GM12878 (cell line): ENCODE measurements around the gene NPY5R. TPM values are rescaled to one million over a fixed set of nuclear protein-coding genes. Genes with fewer than 3 reads are reported as not detected.

ENCODE experiments used
- ATAC-seq: fragments of 200-7000 bp; cut with Tn5 transposase; 3 replicates; pipeline ENCODE4 v1.9.1; 2020; ENCODE audit warnings: mild to moderate bottlenecking, moderate library complexity
- BruUV-seq: library from RNA; stranded (reverse); fragments of 400-500 nt; replicated peaks from 2 replicates; lab custom pipeline; 2021; lab: Mats Ljungman, UMichigan
- CTCF ChIA-PET: fragments of 300-600 bp; sonication (Branson Sonifier 250); formaldehyde crosslinking; extraction: SDS; loops from one replicate; lab custom pipeline; 2021; ENCODE audit warnings: inconsistent platforms; lab: Yijun Ruan, JAX
- POLR2A ChIA-PET: fragments of 350-600 bp; formaldehyde crosslinking; extraction: SDS; loops from one replicate; lab custom pipeline; 2021; ENCODE audit warnings: inconsistent platforms; lab: Charles Lee
- RAD21 ChIA-PET: fragments of 300-600 bp; sonication (Branson Sonifier 250); formaldehyde crosslinking; loops from one replicate; lab custom pipeline; 2023; ENCODE audit warnings: antibody characterized with exemption; ENCODE audit not compliant: unreplicated experiment; lab: Charles Lee
- SMC1A ChIA-PET: fragments of 300-600 bp; sonication (Branson Sonifier 250); formaldehyde crosslinking; loops from one replicate; lab custom pipeline; 2023; ENCODE audit not compliant: unreplicated experiment, uncharacterized antibody; lab: Charles Lee
- DNase-seq: peaks from one replicate; pipeline ENCODE4 v3.0.0-alpha.2; 2011; ENCODE audit warnings: low read depth, low spot score
- FAIRE-seq: peaks from 3 replicates; lab custom pipeline; 2011; peaks lifted over from hg19 to GRCh38; lab: Jason Lieb, UNC
- H2AFZ ChIP-seq: 2 replicates; pipeline ENCODE4 v1.6.0; 2011; ENCODE audit warnings: low read depth, low read length, control low read depth; ENCODE audit not compliant: control insufficient read depth
- H3K27ac ChIP-seq: 2 replicates; pipeline ENCODE4 v1.5.1; 2011; ENCODE audit warnings: control low read depth; ENCODE audit not compliant: control insufficient read depth, insufficient read depth
- H3K27me3 ChIP-seq, 2 experiments: replicated peaks in 1 of 2; 2 replicates each; pipeline versions ENCODE4 v1.6.0 to v1.6.1; 2011; ENCODE audit warnings: low read length in 1 of 2; ENCODE audit not compliant: control insufficient read depth in 2 of 2, insufficient read depth in 2 of 2
- H3K36me3 ChIP-seq, 2 experiments: 2 replicates each; pipeline ENCODE4 v1.5.1; 2011; ENCODE audit warnings: low read length in 1 of 2; ENCODE audit not compliant: control insufficient read depth in 2 of 2, insufficient read depth in 2 of 2
- H3K4me1 ChIP-seq: 2 replicates; pipeline ENCODE4 v1.6.1; 2011; ENCODE audit warnings: mild to moderate bottlenecking, low read length, moderate library complexity, mixed read lengths; ENCODE audit not compliant: control insufficient read depth, insufficient read depth
- H3K4me2 ChIP-seq: 2 replicates; pipeline ENCODE4 v1.6.0; 2011; ENCODE audit warnings: control low read depth; ENCODE audit not compliant: control insufficient read depth, insufficient read depth
- H3K4me3 ChIP-seq: fragments of 200-600 bp; sonication (generic); 2 replicates; pipeline ENCODE4 v1.5.1; 2016
- H3K79me2 ChIP-seq: 2 replicates; pipeline ENCODE4 v1.6.0; 2011; ENCODE audit warnings: low read length; ENCODE audit not compliant: control insufficient read depth, insufficient read depth
- H3K9ac ChIP-seq: 2 replicates; pipeline ENCODE4 v1.8.0; 2011; ENCODE audit warnings: low read length, control low read depth, mixed read lengths; ENCODE audit not compliant: control insufficient read depth, insufficient read depth
- H3K9me3 ChIP-seq: replicated peaks from 3 replicates; pipeline ENCODE4 v1.5.1; 2011; ENCODE audit warnings: mild to moderate bottlenecking, low read length; ENCODE audit not compliant: control insufficient read depth, insufficient read depth
- H4K20me1 ChIP-seq: 2 replicates; pipeline ENCODE4 v1.6.0; 2011; ENCODE audit not compliant: control insufficient read depth, insufficient read depth
- ATF3 ChIP-seq: IDR thresholded peaks from 2 replicates; pipeline ENCODE4 v1.6.1; 2011; ENCODE audit warnings: low read depth, mild to moderate bottlenecking, low read length, moderate library complexity, borderline replicate concordance; ENCODE audit errors: extremely low read depth
- BACH1 ChIP-seq: fragments of 450-650 bp; IDR thresholded peaks from 2 replicates; pipeline ENCODE4 v1.6.1; 2017; ENCODE audit warnings: mild to moderate bottlenecking, borderline replicate concordance
- BRCA1 ChIP-seq: IDR thresholded peaks from 2 replicates; pipeline ENCODE4 v1.6.1; 2011; ENCODE audit warnings: low read depth, low read length, improper control_type of control experiment
- FOXM1 ChIP-seq: IDR thresholded peaks from 2 replicates; pipeline ENCODE4 v1.6.1; 2012; ENCODE audit warnings: low read depth, mild to moderate bottlenecking, inconsistent platforms, low read length, moderate library complexity
- PAX5 ChIP-seq: IDR thresholded peaks from 2 replicates; pipeline ENCODE4 v1.6.1; 2011; ENCODE audit warnings: low read depth, low read length, borderline replicate concordance
- PRDM15 ChIP-seq: fragments of 450-650 bp; formaldehyde crosslinking; IDR thresholded peaks from 2 replicates; pipeline ENCODE4 v1.4.0; 2020; ENCODE audit warnings: mild to moderate bottlenecking, moderate library complexity
- SP1 ChIP-seq: IDR thresholded peaks from one replicate; pipeline ENCODE4 v1.6.1; 2011; ENCODE audit warnings: low read depth, low read length
- SRF ChIP-seq, 2 experiments: IDR thresholded peaks; 2 replicates each; pipeline ENCODE4 v1.6.1; 2011; ENCODE audit warnings: low read depth in 2 of 2, low read length in 2 of 2, mild to moderate bottlenecking in 1 of 2, moderate library complexity in 1 of 2
- SUPT20H ChIP-seq: IDR thresholded peaks from 2 replicates; pipeline ENCODE4 v1.6.1; 2011; ENCODE audit warnings: low read depth, mild to moderate bottlenecking, low read length, moderate library complexity, borderline replicate concordance; ENCODE audit not compliant: control insufficient read depth
- USF1 ChIP-seq: IDR thresholded peaks from 2 replicates; pipeline ENCODE4 v1.6.1; 2011; ENCODE audit warnings: borderline replicate concordance, low read depth, mild to moderate bottlenecking, moderate library complexity, mixed read lengths, low read length; ENCODE audit not compliant: insufficient read depth; ENCODE audit errors: extremely low read length
- ZNF592 ChIP-seq: fragments of 450-650 bp; IDR thresholded peaks from 2 replicates; pipeline ENCODE4 v1.6.1; 2017; ENCODE audit warnings: mild to moderate bottlenecking, moderate library complexity
- ZZZ3 ChIP-seq: IDR thresholded peaks from 2 replicates; pipeline ENCODE4 v1.6.1; 2011; ENCODE audit warnings: low read depth; ENCODE audit not compliant: control insufficient read depth, insufficient read length
- in situ Hi-C: fragments of 300-500 bp; cut with MboI; formaldehyde crosslinking; loops from 9 replicates; pipeline ENCODE4 v1.14.3; 2018; ENCODE audit warnings: mixed read lengths
- intact Hi-C: fragments of 100-400 bp; cut with micrococcal nuclease; formaldehyde crosslinking; loops from one replicate; pipeline ENCODE4 v1.14.2; 2022; ENCODE audit not compliant: unreplicated experiment
- polyA plus RNA-seq, 11 experiments: library from polyadenylated mRNA; depleted of rRNA in 4 of 11; unstranded in 6 of 11; stranded (reverse) in 5 of 11; fragments of >200 nt; fragmentation: Nextera tagmentation in 4 of 11; fragmentation: Illumina TruSeq in 1 of 11; extraction: Ambion mirVana in 4 of 11; extraction: Trizol in 1 of 11; gene quantifications; 1 replicate in 1 of 11; 2 replicates in 10 of 11; pipeline versions ENCODE4 v1.2.1 to v1.2.3, GENCODE V29; 2011 to 2016; ENCODE audit warnings: inconsistent platforms in 2 of 11, missing spikeins in 2 of 11, low read depth in 1 of 11
- total RNA-seq, 4 experiments: library from RNA; depleted of rRNA in 3 of 4; stranded (reverse); fragments of >200 nt in 3 of 4; fragmentation: Illumina TruSeq in 1 of 4; extraction: Trizol in 1 of 4; gene quantifications; 2 replicates each; pipeline versions ENCODE4 v1.2.1 to v1.2.3, GENCODE V29; 2013 to 2021

The NPY5R gene
- total and polyA plus RNA-seq, 10 of the 15 experiments (the other 5 are each of a cell fraction or from before 2014, with no cell fraction given), result not detected

GRCh38 chr4:163344147-163345125 is 744 bp downstream of the NPY5R start (continued):
- no peak for TF ChIP-seq ZNF592
- no peak for TF ChIP-seq USF1
- no peak for TF ChIP-seq ATF3
- TF ChIP-seq, all 136 proteins: peak for 0

- ChIA-PET POLR2A (no interaction called here), SMC1A (no interaction called here), CTCF (no interaction called here), RAD21 (no interaction called here)
- H3K4me1 ChIP-seq, result no peaks in the 10 kb centered on the region
- no peak overlapping the region for H3K4me2 ChIP-seq
- H3K27ac ChIP-seq, result no peak overlapping the region
- no TSS peak for BruUV-seq
- no peak overlapping the region for H3K4me3 ChIP-seq
- FAIRE-seq (no peak), ATAC-seq (no peak), DNase-seq (no peak)
- no peak overlapping the region for H3K9ac ChIP-seq
- no peaks in the 10 kb centered on the region for H3K79me2 ChIP-seq
- no peak overlapping the region for H2AFZ ChIP-seq
- intact Hi-C loops, result no loop called here
- H3K27me3 ChIP-seq, result peaks cover 0 to 1% of the 10 kb centered on the region in 2 experiments; a peak in 1 of 4 replicates
- H4K20me1 ChIP-seq, result no peaks in the 10 kb centered on the region
- TF ChIP-seq ZZZ3, result no peak
- TF ChIP-seq SRF (IDR thresholded peaks at IDR 0.05; ENCODE audit: low read depth in 2 of 2, low read length in 2 of 2), result no peak
- no peak for TF ChIP-seq PAX5
- no peak for TF ChIP-seq BRCA1
- TF ChIP-seq PRDM15 (CRISPR knock-in tag), result no peak
- no peak for TF ChIP-seq FOXM1
- TF ChIP-seq SUPT20H, result no peak
- no peak for TF ChIP-seq SP1
- TF ChIP-seq BACH1, result no peak
- no peaks in the 10 kb centered on the region for H3K36me3 ChIP-seq
- no peaks in the 10 kb centered on the region for H3K9me3 ChIP-seq
- in situ Hi-C loops, result no loop called here
Measured at GRCh38 chr4:163350672-163351071, 7.0 kb downstream of the NPY5R start.
